HEK293T (cell line): ENCODE measurements around the gene ADAM23.

ENCODE experiments used
- CTCF ChIA-PET: fragments of 350-600 bp; formaldehyde crosslinking; extraction: SDS; loops from one replicate; lab custom pipeline; 2021; ENCODE audit warnings: antibody characterized with exemption, inconsistent platforms; lab: Yijun Ruan, JAX
- POLR2A ChIA-PET: fragments of 350-600 bp; formaldehyde crosslinking; extraction: SDS; loops from one replicate; lab custom pipeline; 2020; ENCODE audit warnings: antibody characterized with exemption, inconsistent platforms; lab: Yijun Ruan, JAX
- DNase-seq: peaks from one replicate; pipeline ENCODE4 v3.0.0; 2012; ENCODE audit warnings: mixed read lengths; ENCODE audit errors: extremely low spot score
- ARNT ChIP-seq: fragments of 450-650 bp; IDR thresholded peaks from 2 replicates; pipeline ENCODE4 v1.6.1; 2017; ENCODE audit warnings: mild to moderate bottlenecking
- BHLHE40 ChIP-seq: fragments of 450-650 bp; IDR thresholded peaks from 2 replicates; pipeline ENCODE4 v1.6.1; 2016; ENCODE audit warnings: mild to moderate bottlenecking, moderate library complexity, borderline replicate concordance
- CTBP1 ChIP-seq: fragments of 450-650 bp; IDR thresholded peaks from 2 replicates; pipeline ENCODE4 v1.6.1; 2016; ENCODE audit warnings: borderline replicate concordance
- ELF4 ChIP-seq: fragments of 450-650 bp; IDR thresholded peaks from 2 replicates; pipeline ENCODE4 v1.6.1; 2017; ENCODE audit warnings: antibody characterized with exemption
- FOXA1 ChIP-seq: fragments of 450-650 bp; IDR thresholded peaks from 2 replicates; pipeline ENCODE4 v1.6.1; 2016; ENCODE audit warnings: mild to moderate bottlenecking
- FOXK2 ChIP-seq: fragments of 450-650 bp; IDR thresholded peaks from 2 replicates; pipeline ENCODE4 v1.6.1; 2016; ENCODE audit warnings: mild to moderate bottlenecking
- FOXM1 ChIP-seq: fragments of 450-650 bp; IDR thresholded peaks from 2 replicates; pipeline ENCODE4 v1.6.1; 2017; ENCODE audit warnings: mild to moderate bottlenecking, borderline replicate concordance
- HDGF ChIP-seq: fragments of 450-650 bp; IDR thresholded peaks from 2 replicates; pipeline ENCODE4 v1.6.1; 2017; ENCODE audit warnings: antibody characterized with exemption, borderline replicate concordance
- L3MBTL2 ChIP-seq: fragments of 450-650 bp; conservative IDR thresholded peaks from 2 replicates; pipeline ENCODE4 v1.6.1; 2016; ENCODE audit warnings: mild to moderate bottlenecking
- LEF1 ChIP-seq: fragments of 450-650 bp; IDR thresholded peaks from 2 replicates; pipeline ENCODE4 v1.6.1; 2017; ENCODE audit warnings: mild to moderate bottlenecking, borderline replicate concordance
- NFRKB ChIP-seq: fragments of 450-650 bp; IDR thresholded peaks from 2 replicates; pipeline ENCODE4 v1.6.1; 2016; ENCODE audit warnings: mild to moderate bottlenecking, moderate library complexity
- PKNOX1 ChIP-seq: fragments of 450-650 bp; IDR thresholded peaks from 2 replicates; pipeline ENCODE4 v1.6.1; 2016
- SP1 ChIP-seq: fragments of 450-650 bp; IDR thresholded peaks from 2 replicates; pipeline ENCODE4 v1.6.1; 2017
- SUZ12 ChIP-seq: fragments of 450-650 bp; IDR thresholded peaks from 2 replicates; pipeline ENCODE4 v1.6.1; 2016; ENCODE audit warnings: mild to moderate bottlenecking
- TARDBP ChIP-seq: fragments of 450-650 bp; IDR thresholded peaks from 2 replicates; pipeline ENCODE4 v1.6.1; 2016
- ZNF384 ChIP-seq: fragments of 450-650 bp; IDR thresholded peaks from 2 replicates; pipeline ENCODE4 v1.6.1; 2016

Gene ADAM23

GRCh38 chr2:206540757-206541156 is 97.4 kb downstream of the ADAM23 start:
- TF ChIP-seq FOXA1 (no peak), L3MBTL2 (no peak), SUZ12 (no peak), TARDBP (no peak), ARNT (no peak), NFRKB (no peak), FOXK2 (no peak), ELF4 (no peak), PKNOX1 (no peak), FOXM1 (no peak), CTBP1 (no peak), HDGF (no peak), LEF1 (no peak), ZNF384 (no peak), BHLHE40 (no peak)
- POLR2A ChIA-PET = no interaction called here
- CTCF ChIA-PET = interaction anchor here (0.7 kb wide), 1 partner anchor 793 kb away, joined by 3 read pairs; no protein-coding TSS in a partner anchor
- no peak for DNase-seq

GRCh38 chr2:206543073-206543472 is 99.7 kb downstream of the ADAM23 start:
- CTCF ChIA-PET = no interaction called here

GRCh38 chr2:206548383-206548782 is 105.1 kb downstream of the ADAM23 start:
- no peak for TF ChIP-seq L3MBTL2
- no peak for TF ChIP-seq FOXA1
- TF ChIP-seq ARNT = no peak
- POLR2A ChIA-PET = no interaction called here
- CTCF ChIA-PET = no interaction called here
- DNase-seq = no peak

More at GRCh38 chr2:206543073-206543472, 99.7 kb downstream of the ADAM23 start:
- POLR2A ChIA-PET = no interaction called here
- DNase-seq = no peak
- no peak for TF ChIP-seq ELF4

- DNase-seq = no peak
- TF ChIP-seq PKNOX1 = no peak
- no peak for TF ChIP-seq FOXM1
- TF ChIP-seq TARDBP = no peak
- TF ChIP-seq ZNF384 = no peak
- TF ChIP-seq FOXK2 = no peak
- no peak for TF ChIP-seq ELF4
- TF ChIP-seq FOXA1 = no peak
- no peak for TF ChIP-seq L3MBTL2
- TF ChIP-seq SP1 = no peak
- TF ChIP-seq ARNT = no peak
- CTCF ChIA-PET = no interaction called here
- POLR2A ChIA-PET = no interaction called here
Observed at GRCh38 chr2:206555721-206556120, 112.4 kb downstream of the ADAM23 start.

- TF ChIP-seq LEF1 = no peak
- no peak for TF ChIP-seq NFRKB
- TF ChIP-seq BHLHE40 = no peak
- TF ChIP-seq L3MBTL2 = no peak
- no peak for TF ChIP-seq ARNT
- TF ChIP-seq ZNF384 = no peak
- TF ChIP-seq CTBP1 = no peak
- TF ChIP-seq FOXA1 = no peak
- TF ChIP-seq SP1 = no peak
- TF ChIP-seq HDGF = no peak
- no peak for TF ChIP-seq FOXK2
- TF ChIP-seq FOXM1 = no peak
- TF ChIP-seq ELF4 = no peak
- no peak for TF ChIP-seq TARDBP
- no peak for TF ChIP-seq PKNOX1
- no peak for TF ChIP-seq SUZ12
- peak; percentile 36 for DNase-seq
- POLR2A ChIA-PET = no interaction called here
- CTCF ChIA-PET = interaction anchor here (0.6 to 0.9 kb wide), 2 partner anchors 10 to 80 kb away, joined by 4 to 5 read pairs; no protein-coding TSS in a partner anchor
Observed at GRCh38 chr2:206556357-206556949, 113.1 kb downstream of the ADAM23 start.

- POLR2A ChIA-PET = no interaction called here
- CTCF ChIA-PET = interaction anchor here (0.6 to 0.9 kb wide), 2 partner anchors 9 to 79 kb away, joined by 4 to 5 read pairs; no protein-coding TSS in a partner anchor
- TF ChIP-seq L3MBTL2 (no peak), ARNT (no peak), FOXM1 (no peak), FOXK2 (no peak), PKNOX1 (no peak), SP1 (no peak), NFRKB (no peak), ZNF384 (no peak), CTBP1 (no peak), FOXA1 (no peak), ELF4 (no peak), LEF1 (no peak), HDGF (no peak), SUZ12 (no peak), TARDBP (no peak), BHLHE40 (no peak)
- DNase-seq = no peak
Observed at GRCh38 chr2:206557321-206557720, 114.0 kb downstream of the ADAM23 start.
